GM21390 (cell line): ENCODE measurements around the gene KCNJ1.

Experiments used
- ATAC-seq: cut with Tn5 transposase; IDR thresholded peaks from one replicate; pipeline ENCODE4 v1.9.1; 2021; ENCODE audit not compliant: unreplicated experiment

Gene KCNJ1

DNA sequence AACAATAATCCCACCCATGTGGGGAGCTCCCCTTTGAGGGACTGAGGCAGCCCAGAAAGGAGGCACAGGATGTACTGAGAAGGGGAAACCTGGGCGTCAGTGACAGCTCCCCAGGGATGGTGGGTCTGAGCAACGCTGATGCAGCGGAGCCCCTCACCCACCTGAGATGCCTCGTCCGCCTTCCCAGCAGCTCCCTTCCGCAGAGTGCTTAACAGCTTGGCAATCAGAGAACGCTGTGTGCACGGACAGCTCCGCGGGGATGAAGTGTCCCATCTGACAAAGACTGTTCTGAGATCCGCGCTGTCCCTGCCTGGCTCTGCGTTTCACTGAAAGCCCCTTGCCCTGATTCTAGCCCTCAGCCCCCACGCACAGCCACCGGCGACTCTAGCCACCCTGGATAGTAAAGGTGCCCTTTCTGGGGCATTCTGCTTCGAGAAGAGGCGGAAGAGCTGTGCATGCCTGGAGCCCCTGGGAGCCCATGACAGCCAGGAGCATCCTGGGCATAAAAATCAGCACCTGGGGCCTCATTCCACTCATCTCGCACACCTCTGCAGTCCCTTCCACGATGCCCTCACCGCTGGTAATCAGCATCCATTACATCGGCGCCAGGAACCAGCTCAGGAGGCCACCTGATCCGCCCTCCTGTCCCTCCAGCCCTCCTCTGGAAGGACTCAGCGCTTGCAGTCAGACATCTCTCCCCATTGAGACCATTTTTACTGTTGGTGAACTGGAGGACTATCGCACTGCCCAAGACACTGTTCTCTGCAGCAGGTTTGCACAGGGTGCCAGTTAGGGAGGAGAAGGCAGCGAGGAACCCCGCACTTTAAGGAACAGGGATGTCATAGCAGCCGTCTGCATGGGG, 34.8 kb upstream of the KCNJ1 start:
- no peak for ATAC-seq

GRCh38 chr11:128900468-128900867, 33.4 kb upstream of the KCNJ1 start:
- ATAC-seq: no peak

DNA sequence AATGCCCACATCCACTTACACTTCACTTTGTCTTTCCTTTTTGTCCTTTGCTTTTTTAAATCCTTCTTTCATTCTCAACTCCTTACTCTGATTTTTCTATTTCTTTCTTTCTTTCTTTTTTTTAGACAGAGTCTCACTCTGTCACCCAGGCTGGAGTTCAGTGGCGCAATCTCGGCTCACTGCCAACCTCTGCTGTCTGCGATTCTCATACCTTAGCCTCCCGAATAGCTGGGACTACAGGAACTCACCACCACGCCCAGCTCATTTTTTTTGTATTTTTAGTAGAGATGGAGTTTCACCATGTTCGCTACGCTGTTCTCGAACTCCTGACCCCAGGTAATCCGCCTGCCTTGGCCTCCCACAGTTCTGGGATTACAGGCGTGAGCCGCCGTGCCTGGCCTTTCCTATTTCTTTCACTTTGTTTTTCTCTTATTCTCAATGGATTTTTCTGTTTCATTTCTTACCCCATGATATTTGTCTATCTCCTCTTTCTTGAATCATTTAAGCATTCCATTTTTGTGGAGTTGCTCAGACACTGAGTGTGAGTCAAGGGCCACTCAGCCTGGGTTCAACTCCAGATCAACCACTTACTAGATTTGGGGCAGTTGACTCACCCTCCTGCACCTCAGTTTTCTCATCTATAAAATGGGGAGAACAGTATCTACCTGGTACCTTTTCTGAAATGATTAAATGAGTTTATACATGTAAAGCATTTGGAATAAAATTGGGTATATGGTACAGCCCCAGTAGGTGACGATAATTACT, 31.7 kb upstream of the KCNJ1 start:
- no peak for ATAC-seq

DNA sequence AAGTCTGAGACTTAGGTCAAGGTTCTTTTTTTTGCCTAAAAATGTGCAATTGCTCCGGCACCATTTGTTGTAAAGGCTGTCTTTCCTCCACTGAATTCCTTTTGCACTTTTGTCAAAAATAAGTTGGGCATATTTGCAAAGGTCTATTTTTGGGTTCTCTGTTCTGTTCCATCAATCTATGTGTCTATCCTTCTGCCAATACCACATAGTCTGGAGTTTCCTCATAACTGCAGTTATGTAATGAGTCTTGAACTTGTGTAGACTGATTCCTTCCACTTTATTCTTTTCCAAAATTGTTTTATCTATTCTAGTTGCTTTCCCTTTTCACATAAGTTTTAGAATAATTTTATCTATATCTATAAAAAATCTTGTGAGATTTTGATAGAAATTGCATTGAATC, 30.7 kb upstream of the KCNJ1 start:
- no peak for ATAC-seq

DNA sequence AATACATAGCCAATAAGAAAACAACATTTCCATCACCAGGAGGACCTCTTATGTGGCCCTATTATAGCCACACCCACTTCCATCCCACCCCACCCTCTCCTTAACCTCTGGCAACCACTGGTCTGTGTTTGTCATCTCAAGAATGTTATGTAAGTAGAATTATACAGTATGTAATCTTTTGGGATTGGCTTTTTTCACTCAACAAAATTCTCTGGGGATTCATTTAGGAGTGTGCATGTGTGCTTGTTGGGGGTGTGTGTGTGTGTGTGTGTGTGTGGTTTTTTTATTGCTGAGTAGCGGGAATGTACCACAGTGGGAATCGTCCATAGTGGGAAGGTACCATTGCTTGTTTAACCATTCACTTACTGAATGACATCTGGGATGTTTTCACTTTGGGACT, 29.3 kb upstream of the KCNJ1 start:
- no peak for ATAC-seq

DNA sequence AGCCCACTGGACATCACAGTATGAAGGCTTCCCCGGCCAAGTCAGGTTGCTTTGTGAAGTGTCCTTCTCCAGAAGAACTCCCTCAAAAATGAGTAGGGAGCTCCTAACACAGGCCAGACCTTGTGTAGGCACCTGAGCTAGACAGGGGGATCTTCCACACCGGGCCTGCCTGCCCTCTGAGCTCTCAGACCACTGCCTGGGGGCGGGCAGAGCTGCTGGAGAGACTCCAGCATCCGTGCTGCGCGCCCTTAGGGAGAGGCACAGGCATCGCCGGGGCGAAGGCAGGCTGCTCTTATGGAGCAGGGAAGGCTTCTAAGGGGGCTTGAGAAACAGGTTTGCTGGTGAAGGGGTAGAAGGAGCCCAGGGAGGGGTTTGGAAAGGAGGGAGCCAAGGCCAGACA, 28.4 kb upstream of the KCNJ1 start:
- ATAC-seq: no peak

GRCh38 chr11:128894685-128895084, 27.6 kb upstream of the KCNJ1 start:
- no peak for ATAC-seq

DNA sequence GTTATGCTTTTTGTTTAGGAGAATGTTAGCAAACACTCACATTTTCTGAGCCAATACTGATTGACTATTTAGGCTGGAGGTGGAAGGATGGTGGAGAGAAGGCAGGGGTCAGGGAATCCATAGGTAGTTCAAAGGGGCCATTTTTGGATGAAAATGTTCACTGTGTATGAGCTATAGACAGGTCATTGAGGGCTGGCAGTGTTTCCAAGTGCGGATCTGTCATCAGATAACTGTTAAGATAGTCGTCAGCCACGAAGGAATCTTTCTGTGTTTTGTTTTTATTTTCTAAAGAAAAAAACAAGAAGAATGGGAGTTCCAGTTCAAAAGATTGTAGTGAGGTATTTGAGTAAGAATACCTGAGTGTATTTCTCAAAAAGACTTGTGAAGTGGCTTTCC, 27.2 kb upstream of the KCNJ1 start:
- no peak for ATAC-seq

DNA sequence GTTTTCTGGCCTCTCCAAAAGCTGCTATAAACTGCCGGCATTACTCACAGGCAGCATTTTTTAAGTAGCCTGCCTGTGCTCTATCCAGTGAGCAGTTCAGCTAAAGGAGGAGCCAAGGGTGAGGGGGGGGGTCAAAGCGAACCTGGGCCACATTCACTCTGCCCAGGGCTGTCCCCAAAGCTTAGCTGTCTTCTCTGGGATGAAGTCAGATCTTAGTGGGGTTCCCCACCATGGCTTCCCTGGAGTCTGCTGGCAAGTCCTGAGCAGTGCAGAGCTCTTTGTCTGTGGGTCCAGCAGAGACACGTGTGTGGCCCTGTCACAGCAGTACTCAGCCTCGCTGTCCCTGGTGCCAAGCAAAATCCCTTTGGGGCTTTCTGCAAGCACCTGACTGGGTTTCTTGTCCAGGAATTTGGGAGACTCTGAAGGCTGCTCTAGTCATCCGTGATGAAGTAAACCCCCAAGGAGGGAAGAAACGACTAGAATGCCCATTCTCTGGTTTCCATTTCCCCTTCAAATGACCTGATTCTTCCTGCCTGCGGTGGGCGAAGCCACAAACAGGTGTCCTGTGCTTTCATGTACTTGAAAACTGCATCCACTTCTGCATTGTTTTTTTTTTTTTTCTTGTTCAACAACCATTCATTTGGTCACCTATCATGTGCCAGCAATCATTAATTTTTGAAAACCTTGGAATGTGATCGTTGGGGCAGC, 26.6 kb upstream of the KCNJ1 start:
- peak; percentile 71 for ATAC-seq

DNA sequence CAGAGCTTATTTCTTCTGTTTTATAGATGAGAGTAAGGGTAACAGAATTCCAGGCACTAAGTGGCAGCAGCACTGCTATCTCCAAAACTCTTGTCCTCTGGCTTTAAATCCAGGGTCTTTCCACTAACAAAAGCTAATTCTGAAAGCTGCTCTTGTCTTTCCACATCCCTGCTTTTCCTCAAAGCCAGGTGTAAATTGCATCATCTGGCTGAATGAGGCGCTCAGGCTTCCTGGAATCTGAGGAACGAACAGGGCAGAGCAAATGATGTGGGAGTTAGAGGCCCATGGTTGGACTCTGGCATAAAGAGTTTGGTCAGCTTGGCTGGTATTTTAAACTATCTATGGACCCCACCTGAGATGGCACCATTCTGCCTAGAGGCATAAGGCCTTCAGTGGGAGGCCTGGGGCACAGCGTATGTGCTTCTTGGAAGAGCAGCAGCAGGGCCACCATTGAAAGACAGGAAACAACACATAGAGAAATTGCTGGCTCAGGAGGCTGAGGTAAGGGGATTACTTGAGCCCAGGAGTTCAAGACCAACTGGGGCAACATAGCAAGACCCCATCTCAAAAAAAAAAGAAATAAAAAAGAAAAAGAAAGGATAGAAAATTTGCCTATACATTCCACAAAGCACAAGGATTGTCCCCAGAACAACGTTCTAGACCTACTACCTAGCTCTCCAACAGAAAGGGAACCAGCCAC, 25.9 kb upstream of the KCNJ1 start:
- ATAC-seq: no peak

DNA sequence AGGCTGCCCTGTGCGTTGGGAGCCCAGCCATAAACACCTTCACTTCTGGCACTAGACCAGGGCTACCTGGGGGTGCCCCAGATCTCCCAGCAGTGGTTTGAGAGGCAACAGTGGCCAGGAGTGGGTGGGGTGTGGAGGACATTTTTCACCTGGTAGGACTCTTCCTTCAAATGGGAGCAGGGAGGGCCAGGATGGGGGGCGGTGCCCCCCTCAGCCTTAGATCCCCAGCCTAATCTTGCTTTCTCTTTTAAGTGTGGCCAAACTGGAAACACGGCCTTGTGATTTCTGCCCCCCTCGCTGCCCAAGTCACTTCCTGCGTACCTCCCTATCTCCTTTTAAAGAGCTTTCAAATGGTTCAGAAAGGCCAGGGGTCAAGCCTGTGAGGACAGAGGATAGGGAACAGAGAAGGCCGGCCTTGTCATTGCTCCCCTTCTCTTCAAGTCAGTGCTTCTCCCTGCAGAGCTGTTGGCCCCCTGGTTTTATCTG, 24.9 kb upstream of the KCNJ1 start:
- no peak for ATAC-seq

DNA sequence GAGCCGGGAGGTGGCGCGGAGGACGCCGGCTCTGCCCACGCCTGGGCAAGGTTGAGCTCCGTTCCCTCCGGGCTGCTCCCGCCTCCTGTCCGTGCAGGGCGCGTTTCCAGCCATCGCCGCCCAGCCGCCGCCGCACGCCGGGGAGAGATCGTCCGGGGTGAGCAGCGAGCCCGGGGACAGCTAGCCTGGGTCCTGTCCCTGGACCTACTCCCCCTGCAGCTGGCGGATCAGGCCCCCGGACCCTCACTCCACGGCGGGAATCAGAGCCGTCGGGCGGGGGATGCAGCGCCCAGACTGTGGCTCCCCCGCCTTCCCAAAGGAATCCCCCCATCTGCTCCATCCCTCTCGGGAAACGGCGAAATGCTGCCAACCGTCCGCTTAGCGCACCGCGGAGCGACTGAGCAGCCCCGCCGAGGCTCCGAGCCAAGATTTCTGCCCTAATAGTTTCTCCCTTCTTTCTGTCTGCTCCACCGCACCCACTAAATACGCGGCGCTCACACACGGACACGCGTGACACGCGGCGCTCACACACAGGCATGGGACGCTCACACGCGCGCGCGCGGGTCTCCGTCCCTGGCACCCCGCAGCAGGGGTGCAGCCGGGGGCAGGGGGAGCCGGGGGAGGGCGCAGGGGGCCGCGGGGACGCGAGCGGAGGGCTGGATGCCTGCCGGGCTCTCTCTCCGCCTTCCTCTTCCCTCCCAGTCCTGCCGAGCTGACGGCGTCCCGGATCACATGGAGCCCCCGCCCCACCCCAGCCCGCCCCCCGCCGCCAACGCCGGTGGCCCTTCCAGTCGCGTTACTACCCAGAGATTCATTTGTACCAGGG, 23.7 kb upstream of the KCNJ1 start, which contains the start of gene KCNJ5:
TSS of gene KCNJ5 (plus strand) at position 814 of the 826 bp plus-strand sequence. CDS start 19,918 bp downstream, outside the sequence.
- ATAC-seq: no peak

GRCh38 chr11:128890216-128890542, 23.1 kb upstream of the KCNJ1 start:
- ATAC-seq: no peak

DNA sequence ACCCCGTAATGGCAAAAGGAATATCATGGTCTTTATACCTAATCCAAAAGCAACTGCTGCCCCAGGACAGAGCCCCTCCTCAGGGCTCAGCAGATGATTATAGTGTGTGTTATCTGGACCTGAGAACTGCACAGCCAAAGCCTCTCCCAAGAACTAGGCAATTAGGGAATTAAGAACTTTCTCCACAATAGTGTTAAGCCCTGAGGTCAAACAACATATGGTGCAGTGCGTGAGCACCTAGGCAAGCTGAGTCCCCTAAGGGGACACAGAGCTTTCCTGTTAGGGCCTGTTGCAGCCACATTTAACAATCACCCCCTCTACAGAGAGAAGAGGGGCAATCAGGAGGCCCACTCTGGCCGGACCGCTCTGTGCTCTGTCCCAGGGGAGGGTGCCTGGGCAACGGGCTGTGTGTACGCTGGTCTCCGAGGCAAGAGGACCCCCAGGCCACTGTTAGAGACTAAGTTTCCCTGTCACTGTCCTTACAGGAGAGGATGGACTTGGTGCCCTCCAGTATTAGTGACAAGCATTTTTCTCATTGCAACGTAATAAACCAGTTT, 22.6 kb upstream of the KCNJ1 start:
- no peak for ATAC-seq

GRCh38 chr11:128888034-128888985, 21.2 kb upstream of the KCNJ1 start:
- ATAC-seq: no peak

DNA sequence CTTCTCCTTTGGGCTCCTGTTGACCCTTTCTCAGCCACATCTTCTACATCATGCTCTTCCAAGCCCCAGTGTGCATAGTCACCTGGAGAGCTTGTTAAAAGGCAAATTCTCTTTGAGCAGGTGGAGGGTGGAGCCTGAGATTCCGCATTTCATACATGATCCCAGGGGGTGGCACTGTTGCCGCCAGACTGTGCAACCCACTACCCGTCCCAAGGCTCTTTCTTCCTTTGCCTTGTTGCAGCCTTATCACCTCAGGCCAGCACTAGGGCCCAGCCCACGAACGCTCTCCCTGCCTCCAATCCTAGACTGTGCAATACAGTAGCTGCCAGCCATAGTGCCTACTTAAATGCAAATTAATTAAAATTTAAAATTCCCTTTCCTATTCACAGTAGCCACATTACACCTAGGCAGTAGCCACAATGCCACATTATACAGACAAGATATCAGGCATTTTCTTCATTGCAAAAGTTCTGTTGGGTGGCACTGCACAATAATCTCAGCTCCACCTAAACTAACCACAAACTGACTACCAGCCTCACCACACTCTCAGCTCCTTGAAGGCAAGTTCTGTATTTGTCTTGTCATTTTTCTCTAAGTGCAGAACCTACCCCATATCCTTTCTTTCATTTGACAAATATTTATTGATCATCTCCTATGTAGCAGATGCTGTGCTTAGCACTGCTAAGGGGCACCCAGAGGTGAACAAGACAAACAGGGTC, 19.5 kb upstream of the KCNJ1 start:
- ATAC-seq: no peak

GRCh38 chr11:128884703-128885338, 17.7 kb upstream of the KCNJ1 start:
- ATAC-seq: peak; percentile 95

DNA sequence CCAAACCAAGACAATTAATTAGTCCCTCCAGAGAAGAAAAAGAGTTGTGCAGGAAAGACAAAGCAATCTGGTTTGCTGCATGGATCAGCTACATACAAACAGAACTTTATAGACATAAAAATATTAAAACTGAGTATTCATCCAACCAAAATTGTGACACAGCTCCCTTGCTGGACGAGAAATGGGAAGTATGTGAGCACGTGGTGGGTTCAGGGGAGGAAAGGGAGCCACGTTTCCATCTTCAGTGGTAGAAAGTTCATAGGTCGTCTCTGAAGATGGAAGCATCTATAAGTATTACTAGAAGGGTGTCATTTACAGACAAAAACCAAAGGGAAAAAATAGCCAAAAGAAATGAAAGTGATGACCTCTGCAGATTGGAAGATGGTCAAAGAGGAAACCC, 17.0 kb upstream of the KCNJ1 start:
- no peak for ATAC-seq
